Non-pigmented ciliary epithelial cell (primary cell): ENCODE measurements around the gene BLM.

Experiments
- DNase-seq: peaks from one replicate; pipeline ENCODE4 v3.0.0-alpha.2; 2010; ENCODE audit warnings: low read depth

The BLM gene

GRCh38 chr15:90851114-90851513 is 134.0 kb downstream of the BLM start:
- no peak for DNase-seq

DNA sequence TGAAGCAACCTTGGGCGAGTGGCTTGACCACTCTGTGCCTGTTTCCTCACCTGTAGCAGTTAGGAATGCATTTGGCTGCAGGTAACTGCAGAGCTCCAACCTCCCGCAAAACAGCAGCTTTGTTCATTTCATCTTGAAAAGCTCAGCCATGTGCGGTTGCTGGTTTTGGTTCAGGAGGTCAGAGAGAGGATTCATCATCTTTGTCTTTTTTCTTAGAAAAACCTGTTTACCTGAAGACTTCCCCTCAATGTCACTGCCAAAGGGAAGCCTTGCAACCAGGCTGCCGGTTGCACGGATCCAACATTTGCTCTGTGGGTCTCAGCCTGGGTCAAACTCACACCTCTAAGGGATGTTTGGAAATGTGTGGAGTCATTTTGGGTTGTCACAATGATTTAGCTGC is 134.8 kb downstream of the BLM start:
- DNase-seq = no peak

GRCh38 chr15:90855139-90855538 is 138.0 kb downstream of the BLM start:
- no peak for DNase-seq

GRCh38 chr15:90857337-90857736 is 140.2 kb downstream of the BLM start:
- DNase-seq = no peak

DNA sequence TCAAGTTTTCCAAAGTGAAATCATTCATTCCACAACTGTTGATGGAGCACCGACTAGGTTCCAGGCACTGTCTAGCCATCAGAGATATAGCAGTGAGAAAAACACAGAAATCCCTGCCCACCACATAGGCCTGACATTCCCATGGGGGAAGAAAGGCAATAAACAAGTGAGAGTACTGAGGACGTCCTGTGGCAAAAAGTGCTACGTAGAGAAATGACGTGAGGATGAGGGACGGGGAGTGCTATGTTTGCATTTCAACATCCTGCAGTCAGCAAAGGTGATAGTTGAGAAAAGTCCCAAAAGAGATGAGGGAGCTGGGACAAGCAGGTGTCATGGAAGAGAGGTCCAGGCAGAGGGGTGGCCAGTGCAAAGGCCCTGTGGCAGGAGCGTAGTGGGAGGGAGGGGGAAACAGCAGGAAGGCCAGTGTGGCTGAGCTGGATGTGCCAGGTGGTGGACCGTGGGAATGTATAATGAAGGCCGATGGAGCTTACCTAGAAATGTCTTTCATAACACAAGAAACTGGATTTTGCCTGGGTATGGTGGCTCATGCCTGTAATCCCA is 140.8 kb downstream of the BLM start:
- DNase-seq = no peak

DNA sequence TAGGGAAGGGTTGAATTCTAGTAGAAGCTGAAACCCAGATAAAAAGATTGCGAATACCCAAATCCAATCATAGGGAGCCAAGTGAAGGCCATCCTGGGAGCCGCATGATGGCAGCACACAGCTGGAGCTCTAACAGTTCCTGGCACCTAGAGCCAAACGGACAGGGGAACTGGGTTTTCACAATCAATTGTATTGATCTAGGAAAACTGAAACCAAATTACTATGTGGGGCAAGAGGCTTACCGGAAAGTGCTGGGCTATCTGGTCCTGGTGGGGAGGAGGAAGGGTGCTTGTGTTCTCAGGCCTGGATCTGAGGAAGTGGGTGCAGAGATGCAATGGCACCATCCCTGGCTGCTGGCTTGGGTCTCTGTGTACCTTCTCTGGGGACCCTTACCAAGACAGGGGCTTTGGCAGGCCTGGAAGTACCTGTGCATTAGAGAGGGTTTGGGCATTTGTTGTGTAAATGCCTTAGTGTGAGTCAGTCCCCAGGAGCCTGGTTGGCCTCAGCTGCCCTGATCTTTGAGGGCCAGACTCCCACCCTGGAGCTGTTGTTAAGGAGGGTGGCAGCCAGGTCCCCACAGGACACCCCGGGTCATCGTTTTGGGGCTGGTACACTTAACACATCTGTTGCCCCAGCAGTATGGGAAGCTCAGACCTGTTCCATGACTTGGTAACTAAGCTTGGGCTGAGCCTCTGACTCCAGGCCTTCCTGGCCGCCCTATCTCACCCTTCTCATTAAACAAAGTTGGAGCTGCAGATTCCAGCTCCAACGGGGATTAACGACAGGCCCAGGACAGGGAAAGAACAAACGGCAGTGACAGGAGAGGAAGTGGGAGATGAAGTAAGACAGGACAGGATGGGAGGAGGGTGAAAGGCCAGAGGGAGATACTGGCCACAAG is 142.3 kb downstream of the BLM start:
- DNase-seq = no peak

GRCh38 chr15:90860450-90860849 is 143.3 kb downstream of the BLM start:
- DNase-seq = no peak

DNA sequence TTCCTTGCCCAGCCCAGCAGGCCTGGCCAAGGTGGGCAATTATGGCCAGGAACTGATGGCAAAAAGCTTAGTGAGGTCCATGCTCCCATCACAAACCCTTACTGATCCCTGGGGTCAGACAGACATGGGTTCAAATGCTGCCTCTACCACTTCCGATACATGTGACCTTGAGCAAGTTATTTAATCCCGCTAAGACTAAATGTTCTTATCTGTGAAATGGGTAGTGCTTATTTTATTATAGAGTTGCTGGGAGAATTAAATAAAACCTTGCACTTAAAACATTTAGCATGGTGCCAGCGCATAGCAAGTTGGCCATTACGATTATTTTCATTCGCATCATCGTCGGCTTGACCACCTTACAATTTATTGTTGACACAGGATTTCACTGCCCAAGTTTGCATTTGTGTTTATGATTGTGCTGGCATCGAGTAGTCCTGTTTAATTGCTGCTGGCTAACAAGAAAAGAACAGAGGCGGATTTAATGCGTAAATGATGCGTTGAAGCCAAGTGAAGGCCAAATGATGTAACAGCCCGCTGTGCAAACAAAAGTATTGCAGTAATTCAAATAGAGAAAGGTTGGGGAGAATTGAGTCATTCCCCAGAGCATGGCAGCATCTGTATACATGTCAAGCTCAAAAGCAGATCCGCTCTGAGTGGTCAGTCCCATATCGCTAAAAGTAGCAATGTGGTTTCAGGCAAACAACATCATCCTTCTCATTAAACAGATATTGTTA is 144.0 kb downstream of the BLM start:
- DNase-seq = no peak

- DNase-seq = no peak
Measured at GRCh38 chr15:90862487-90862886, 145.3 kb downstream of the BLM start.

- no peak for DNase-seq
Measured at GRCh38 chr15:90862964-90863778, 146.0 kb downstream of the BLM start.

- DNase-seq = no peak
Measured at GRCh38 chr15:90863987-90864386, 146.8 kb downstream of the BLM start.

DNA sequence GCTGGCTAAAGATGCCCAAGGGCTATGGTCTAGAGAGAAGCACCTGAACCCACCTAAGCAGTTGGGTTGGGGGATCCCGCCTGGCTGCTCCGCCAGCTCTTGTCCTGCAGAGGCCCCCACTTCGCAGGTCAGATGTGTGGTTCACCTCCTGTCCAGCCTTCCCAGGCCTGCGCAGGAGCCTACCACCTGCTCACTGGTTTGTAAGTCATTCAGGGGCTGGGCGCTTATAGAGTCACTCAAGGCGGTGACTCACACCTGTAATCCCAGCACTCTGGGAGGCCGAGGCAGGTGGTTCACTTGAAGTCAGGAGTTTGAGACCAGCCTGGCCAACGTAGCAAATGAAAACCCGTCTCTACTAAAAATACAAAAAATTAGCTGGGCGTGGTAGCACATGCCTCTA is 147.4 kb downstream of the BLM start:
- DNase-seq = no peak

DNA sequence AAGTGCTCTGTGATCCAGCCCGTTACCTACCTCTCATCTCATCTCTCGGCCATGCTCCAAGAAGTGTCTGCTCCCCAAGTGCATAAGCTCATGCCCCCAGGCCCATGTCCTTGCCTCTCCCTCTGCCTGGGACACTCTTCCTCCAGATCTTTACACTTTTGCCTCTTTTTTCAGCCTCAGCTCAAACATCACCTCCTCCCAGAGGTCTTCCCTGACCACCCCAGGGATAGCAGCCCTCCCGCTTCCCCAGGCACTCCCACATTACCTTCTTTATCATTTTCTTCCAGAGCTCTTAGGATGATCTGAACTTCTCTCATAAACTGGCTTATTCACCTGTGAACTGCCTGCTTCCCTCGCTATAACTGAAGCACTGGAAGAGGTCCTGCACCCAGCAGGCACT is 148.6 kb downstream of the BLM start:
- no peak for DNase-seq
